Breast epithelium (tissue), 4 donors: Measurements from ENCODE around the gene POLR1E. TPM values are rescaled to one million over a fixed set of nuclear protein-coding genes. Genes with fewer than 3 reads are reported as not detected.
A peak's percentile ranks its signal among the peaks of the same experiment; 100 is the strongest.
"Not testable (repeated sequence)": the region's sequence is repeated elsewhere in the genome, so short reads cannot be mapped to it uniquely, and the experiment has no call there.

Source experiments
- DNase-seq, 2 donors: peaks; one replicate each; pipeline ENCODE4 v3.0.0-alpha.2; 2019; ENCODE audit warnings: low spot score in 2 of 2
- H3K27ac ChIP-seq, 2 donors: fragments of 200-600 bp; sonication (generic) in 1 of 2; one replicate each; pipeline ENCODE4 v1.5.1; 2016 to 2019; ENCODE audit warnings: mild to moderate bottlenecking in 1 of 2
- H3K27me3 ChIP-seq, 2 donors: fragments of 200-600 bp; sonication (generic) in 1 of 2; one replicate each; pipeline versions ENCODE4 v1.5.1 to v1.6.0; 2017 to 2019; ENCODE audit warnings: control low read depth in 1 of 2, mild to moderate bottlenecking in 1 of 2
- H3K36me3 ChIP-seq: fragments of 200-600 bp; one replicate; pipeline ENCODE4 v1.5.1; 2019
- H3K4me1 ChIP-seq, 2 donors: fragments of 200-600 bp; sonication (generic); one replicate each; pipeline ENCODE4 v1.5.1; 2016 to 2019; ENCODE audit warnings: control low read depth in 1 of 2
- H3K4me3 ChIP-seq, 3 donors: fragments of 200-600 bp; sonication (generic); 1 replicate in 2 of 3; 2 replicates in 1 of 3; pipeline ENCODE4 v1.5.1; 2016 to 2019; ENCODE audit warnings: mild to moderate bottlenecking in 3 of 3, moderate library complexity in 2 of 3
- H3K9me3 ChIP-seq, 2 donors: fragments of 200-600 bp; sonication (generic) in 1 of 2; one replicate each; pipeline ENCODE4 v1.5.1; 2016 to 2019; ENCODE audit warnings: control low read depth in 1 of 2
- CTCF ChIP-seq, 3 donors: fragments of 450-650 bp; IDR thresholded peaks; one replicate each; pipeline ENCODE4 v1.5.1; 2016 to 2017; ENCODE audit warnings: antibody characterized with exemption in 3 of 3, mild to moderate bottlenecking in 3 of 3, moderate library complexity in 3 of 3
- POLR2A ChIP-seq: fragments of 450-650 bp; IDR thresholded peaks from one replicate; pipeline ENCODE4 v1.6.1; 2016; ENCODE audit warnings: antibody characterized with exemption, mild to moderate bottlenecking, moderate library complexity
- POLR2AphosphoS5 ChIP-seq, 3 donors: sonication (generic); formaldehyde crosslinking; IDR thresholded peaks; one replicate each; pipeline ENCODE4 v1.6.1; 2017; ENCODE audit warnings: antibody characterized with exemption in 3 of 3
- intact Hi-C: fragments of 100-400 bp; cut with DNase I; formaldehyde crosslinking; loops from one replicate; pipeline ENCODE4 v1.15.1; 2023; ENCODE audit warnings: low total_unique reads
- total RNA-seq, 3 donors: library from RNA; depleted of rRNA; stranded (reverse); fragments of >200 nt; gene quantifications; one replicate each; pipeline ENCODE4 v1.1.0, GENCODE V29; 2016

Gene POLR1E
- total RNA-seq, 3 donors from 2014 or later: 28.8 to 33.9 (median 30.8) TPM

DNA sequence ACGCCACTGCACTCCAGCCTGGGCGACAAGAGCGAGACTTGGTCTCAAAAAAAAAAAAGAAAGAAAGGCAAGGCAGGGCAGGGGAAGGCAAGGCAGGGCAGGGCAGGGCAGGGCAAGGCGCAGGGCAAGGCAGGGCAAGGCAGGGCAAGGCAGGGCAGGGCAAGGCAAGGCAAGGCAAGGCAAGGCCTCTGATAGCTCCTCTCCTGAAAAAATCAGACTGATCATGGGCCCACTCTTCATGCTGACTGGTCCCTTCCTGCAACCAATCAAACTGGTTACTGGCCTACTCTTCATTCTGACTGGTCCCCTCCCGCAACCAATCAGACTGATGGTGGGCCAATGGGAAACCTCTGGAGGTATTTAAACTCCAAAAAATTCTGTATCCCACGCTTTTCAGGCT, 17.1 kb upstream of the POLR1E start:
- no peaks in the 10 kb centered on the region for H3K27me3 ChIP-seq
- intact Hi-C loops: no loop called here
- H3K4me3 ChIP-seq: no peak overlapping the region
- H3K36me3 ChIP-seq: no peaks in the 10 kb centered on the region
- DNase-seq: no peak
- no peaks in the 10 kb centered on the region for H3K4me1 ChIP-seq
- no peak overlapping the region for H3K27ac ChIP-seq
- no peaks in the 10 kb centered on the region for H3K9me3 ChIP-seq
- no peak for TF ChIP-seq POLR2A
- TF ChIP-seq CTCF (IDR thresholded peaks at IDR 0.05): no peak
- no peak for TF ChIP-seq POLR2AphosphoS5 (IDR thresholded peaks at IDR 0.05)

DNA sequence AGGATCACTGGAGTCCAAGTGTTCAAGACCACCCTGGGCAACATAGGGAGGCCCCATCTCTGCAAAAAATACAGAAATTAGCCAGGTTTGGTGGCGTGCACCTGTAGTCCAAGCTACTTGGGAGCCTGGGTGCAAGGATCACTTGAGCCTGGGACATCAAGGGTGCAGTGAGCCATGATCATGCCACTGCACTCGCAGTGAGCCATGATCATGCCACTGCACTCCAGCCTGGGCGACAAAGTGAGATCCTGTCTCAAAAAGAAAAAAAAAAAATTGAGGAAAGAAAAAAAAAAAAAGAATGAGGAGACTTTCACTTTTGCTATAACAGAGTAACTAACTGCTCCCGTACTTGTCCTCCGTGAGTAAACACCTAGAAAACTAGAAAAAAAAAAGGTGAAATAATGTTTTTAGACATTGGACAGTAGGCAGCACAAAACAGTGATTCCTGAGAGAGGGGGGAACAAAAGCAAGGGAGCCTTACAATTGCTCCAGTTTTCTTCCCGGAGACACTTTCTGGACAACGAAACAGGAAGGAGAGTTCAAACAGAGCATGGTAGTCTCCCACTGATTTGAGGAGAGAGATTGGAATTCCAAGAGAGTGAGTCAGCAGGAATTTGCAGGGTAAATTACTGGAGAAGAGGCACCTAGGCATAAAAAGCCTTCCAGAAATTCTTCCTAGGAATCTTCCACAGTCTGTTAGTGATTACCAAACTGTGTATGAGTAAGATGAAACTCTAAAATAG, 13.6 kb upstream of the POLR1E start:
- no peaks in the 10 kb centered on the region for H3K36me3 ChIP-seq
- intact Hi-C loops: no loop called here
- no peaks in the 10 kb centered on the region for H3K4me1 ChIP-seq
- peak overlapping the region; percentile 83 to 87 for H3K27ac ChIP-seq
- TF ChIP-seq POLR2A (no peak), CTCF (IDR thresholded peaks at IDR 0.05) (no peak), POLR2AphosphoS5 (IDR thresholded peaks at IDR 0.05) (no peak)
- peak overlapping the region; percentile 18 to 54 (median 49) for H3K4me3 ChIP-seq
- no peak for DNase-seq
- H3K27me3 ChIP-seq: no peaks in the 10 kb centered on the region
- no peaks in the 10 kb centered on the region for H3K9me3 ChIP-seq

GRCh38 chr9:37473982-37474381, 11.8 kb upstream of the POLR1E start:
- H3K9me3 ChIP-seq, H3K4me3 ChIP-seq, intact Hi-C loops, H3K4me1 ChIP-seq, H3K27me3 ChIP-seq, DNase-seq, H3K36me3 ChIP-seq, H3K27ac ChIP-seq: not testable (repeated sequence)

DNA sequence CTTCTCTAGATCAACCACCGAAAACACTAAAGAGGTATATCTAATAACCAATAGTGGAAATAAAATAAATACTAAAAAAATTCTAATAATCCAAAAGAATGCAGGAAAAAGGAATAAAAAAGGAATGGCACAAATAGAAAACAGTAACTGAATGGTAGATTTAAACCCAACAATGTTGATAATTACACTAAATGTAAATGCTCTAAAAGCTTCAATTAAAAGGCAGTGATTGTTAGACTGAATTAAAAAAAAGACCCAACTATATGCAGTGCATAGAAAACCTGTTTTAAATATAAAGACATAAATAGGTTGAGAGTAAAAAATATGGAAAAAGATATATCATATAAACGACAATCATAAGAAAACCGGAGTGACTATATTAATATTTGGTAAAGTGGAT, 11.3 kb upstream of the POLR1E start:
- Histone ChIP-seq H3K27ac (no peak overlapping the region), H3K4me1 (no peaks in the 10 kb centered on the region), H3K4me3 (no peak overlapping the region), H3K36me3 (no peaks in the 10 kb centered on the region), H3K27me3 (no peaks in the 10 kb centered on the region), H3K9me3 (no peaks in the 10 kb centered on the region)
- no peak for DNase-seq
- intact Hi-C loops: no loop called here
- TF ChIP-seq POLR2AphosphoS5 (IDR thresholded peaks at IDR 0.05): no peak
- no peak for TF ChIP-seq CTCF (IDR thresholded peaks at IDR 0.05)
- TF ChIP-seq POLR2A: no peak

GRCh38 chr9:37476930-37477329, 8.8 kb upstream of the POLR1E start:
- H3K9me3 ChIP-seq: no peaks in the 10 kb centered on the region
- intact Hi-C loops: no loop called here
- no peaks in the 10 kb centered on the region for H3K4me1 ChIP-seq
- H3K36me3 ChIP-seq: no peaks in the 10 kb centered on the region
- no peak overlapping the region for H3K27ac ChIP-seq
- no peak for DNase-seq
- peaks cover 0 to 5% of the 10 kb centered on the region in 2 donors for H3K27me3 ChIP-seq
- no peak overlapping the region for H3K4me3 ChIP-seq
- TF ChIP-seq CTCF (IDR thresholded peaks at IDR 0.05): no peak
- no peak for TF ChIP-seq POLR2AphosphoS5 (IDR thresholded peaks at IDR 0.05)
- no peak for TF ChIP-seq POLR2A

GRCh38 chr9:37477443-37477842, 8.3 kb upstream of the POLR1E start:
- H3K27ac ChIP-seq, H3K4me3 ChIP-seq, DNase-seq, intact Hi-C loops, H3K27me3 ChIP-seq, H3K36me3 ChIP-seq, H3K4me1 ChIP-seq, H3K9me3 ChIP-seq: not testable (repeated sequence)

DNA sequence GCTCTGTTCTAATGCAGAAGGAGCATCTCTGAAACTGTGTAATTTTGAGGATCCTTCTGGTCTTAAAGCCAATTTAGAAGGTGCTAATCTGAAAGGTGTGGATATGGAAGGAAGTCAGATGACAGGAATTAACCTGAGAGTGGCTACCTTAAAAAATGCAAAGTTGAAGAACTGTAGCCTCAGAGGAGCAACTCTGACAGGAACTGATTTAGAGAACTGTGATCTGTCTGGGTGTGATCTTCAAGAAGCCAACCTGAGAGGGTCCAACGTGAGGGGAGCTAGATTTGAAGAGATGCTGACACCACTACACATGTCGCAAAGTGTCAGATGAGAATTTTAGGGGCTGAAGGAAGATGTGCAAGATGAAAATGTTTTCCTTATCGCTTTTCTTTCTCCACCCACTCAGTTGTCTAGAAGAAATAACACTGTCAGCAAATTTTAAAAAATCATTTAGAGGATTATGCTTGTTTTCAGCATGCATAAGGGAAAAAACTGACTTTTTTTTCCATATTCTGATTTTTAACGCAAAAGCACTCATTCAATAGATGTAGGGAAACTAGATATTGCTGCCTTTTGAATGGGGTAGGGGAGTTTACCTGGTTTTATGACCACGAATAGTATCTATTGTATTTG, 7.6 kb upstream of the POLR1E start:
- intact Hi-C loops, H3K36me3 ChIP-seq, DNase-seq, H3K4me1 ChIP-seq, H3K27me3 ChIP-seq, H3K27ac ChIP-seq, H3K4me3 ChIP-seq, H3K9me3 ChIP-seq: not testable (repeated sequence)
